HEK293T (cell line): ENCODE measurements around the gene TRPM3.
"Not testable (repeated sequence)": the region's sequence is repeated elsewhere in the genome, so short reads cannot be mapped to it uniquely, and the experiment has no call there.

Experiments
- CTCF ChIA-PET: fragments of 350-600 bp; formaldehyde crosslinking; extraction: SDS; loops from one replicate; lab custom pipeline; 2021; ENCODE audit warnings: antibody characterized with exemption, inconsistent platforms; lab: Yijun Ruan, JAX
- POLR2A ChIA-PET: fragments of 350-600 bp; formaldehyde crosslinking; extraction: SDS; loops from one replicate; lab custom pipeline; 2020; ENCODE audit warnings: antibody characterized with exemption, inconsistent platforms; lab: Yijun Ruan, JAX
- DNase-seq: peaks from one replicate; pipeline ENCODE4 v3.0.0; 2012; ENCODE audit warnings: mixed read lengths; ENCODE audit errors: extremely low spot score
- ARNT ChIP-seq: fragments of 450-650 bp; IDR thresholded peaks from 2 replicates; pipeline ENCODE4 v1.6.1; 2017; ENCODE audit warnings: mild to moderate bottlenecking
- BHLHE40 ChIP-seq: fragments of 450-650 bp; IDR thresholded peaks from 2 replicates; pipeline ENCODE4 v1.6.1; 2016; ENCODE audit warnings: mild to moderate bottlenecking, moderate library complexity, borderline replicate concordance
- CTBP1 ChIP-seq: fragments of 450-650 bp; IDR thresholded peaks from 2 replicates; pipeline ENCODE4 v1.6.1; 2016; ENCODE audit warnings: borderline replicate concordance
- ELF4 ChIP-seq: fragments of 450-650 bp; IDR thresholded peaks from 2 replicates; pipeline ENCODE4 v1.6.1; 2017; ENCODE audit warnings: antibody characterized with exemption
- FOXA1 ChIP-seq: fragments of 450-650 bp; IDR thresholded peaks from 2 replicates; pipeline ENCODE4 v1.6.1; 2016; ENCODE audit warnings: mild to moderate bottlenecking
- FOXK2 ChIP-seq: fragments of 450-650 bp; IDR thresholded peaks from 2 replicates; pipeline ENCODE4 v1.6.1; 2016; ENCODE audit warnings: mild to moderate bottlenecking
- FOXM1 ChIP-seq: fragments of 450-650 bp; IDR thresholded peaks from 2 replicates; pipeline ENCODE4 v1.6.1; 2017; ENCODE audit warnings: mild to moderate bottlenecking, borderline replicate concordance
- HDGF ChIP-seq: fragments of 450-650 bp; IDR thresholded peaks from 2 replicates; pipeline ENCODE4 v1.6.1; 2017; ENCODE audit warnings: antibody characterized with exemption, borderline replicate concordance
- L3MBTL2 ChIP-seq: fragments of 450-650 bp; conservative IDR thresholded peaks from 2 replicates; pipeline ENCODE4 v1.6.1; 2016; ENCODE audit warnings: mild to moderate bottlenecking
- LEF1 ChIP-seq: fragments of 450-650 bp; IDR thresholded peaks from 2 replicates; pipeline ENCODE4 v1.6.1; 2017; ENCODE audit warnings: mild to moderate bottlenecking, borderline replicate concordance
- NFRKB ChIP-seq: fragments of 450-650 bp; IDR thresholded peaks from 2 replicates; pipeline ENCODE4 v1.6.1; 2016; ENCODE audit warnings: mild to moderate bottlenecking, moderate library complexity
- PKNOX1 ChIP-seq: fragments of 450-650 bp; IDR thresholded peaks from 2 replicates; pipeline ENCODE4 v1.6.1; 2016
- SP1 ChIP-seq: fragments of 450-650 bp; IDR thresholded peaks from 2 replicates; pipeline ENCODE4 v1.6.1; 2017
- SUZ12 ChIP-seq: fragments of 450-650 bp; IDR thresholded peaks from 2 replicates; pipeline ENCODE4 v1.6.1; 2016; ENCODE audit warnings: mild to moderate bottlenecking
- TARDBP ChIP-seq: fragments of 450-650 bp; IDR thresholded peaks from 2 replicates; pipeline ENCODE4 v1.6.1; 2016
- ZNF384 ChIP-seq: fragments of 450-650 bp; IDR thresholded peaks from 2 replicates; pipeline ENCODE4 v1.6.1; 2016

Gene TRPM3

GRCh38 chr9:70639853-70640814, 481.3 kb downstream of the TRPM3 start:
- ChIA-PET POLR2A (no interaction called here), CTCF (interaction anchor here (0.6 to 1.7 kb wide), 9 partner anchors 9 to 752 kb away, joined by 3 to 8 read pairs (median 3); no protein-coding TSS in a partner anchor)
- peak; percentile 45 for DNase-seq
- no peak for TF ChIP-seq ELF4
- no peak for TF ChIP-seq ZNF384
- no peak for TF ChIP-seq SP1
- no peak for TF ChIP-seq ARNT
- TF ChIP-seq SUZ12 = no peak
- TF ChIP-seq CTBP1 = no peak

- no peak for TF ChIP-seq FOXK2
- ChIA-PET POLR2A (no interaction called here), CTCF (interaction anchor here (0.7 kb wide), 1 partner anchor 668 kb away, joined by 3 read pairs; no protein-coding TSS in a partner anchor)
- no peak for DNase-seq
Observed at GRCh38 chr9:70635790-70636189, 485.6 kb downstream of the TRPM3 start.

- POLR2A ChIA-PET = no interaction called here
- no peak for TF ChIP-seq FOXK2
- TF ChIP-seq FOXA1 = no peak
- TF ChIP-seq FOXM1 = no peak
- no peak for TF ChIP-seq CTBP1
- no peak for TF ChIP-seq HDGF
- no peak for TF ChIP-seq ARNT
- no peak for TF ChIP-seq NFRKB
- no peak for TF ChIP-seq SUZ12
- TF ChIP-seq PKNOX1 = no peak
- TF ChIP-seq SP1 = no peak
- no peak for TF ChIP-seq ELF4
- no peak for TF ChIP-seq TARDBP
- no peak for TF ChIP-seq LEF1
- TF ChIP-seq L3MBTL2 = no peak
- no peak for TF ChIP-seq ZNF384
- TF ChIP-seq BHLHE40 = no peak
- CTCF ChIA-PET = no interaction called here
- DNase-seq = no peak
Observed at GRCh38 chr9:70634696-70635095, 486.7 kb downstream of the TRPM3 start.

- TF ChIP-seq TARDBP (no peak), CTBP1 (no peak), ELF4 (no peak), PKNOX1 (no peak)
- ChIA-PET POLR2A (no interaction called here), CTCF (interaction anchor here (0.7 to 2.4 kb wide), 2 partner anchors 9 to 411 kb away, joined by 5 to 8 read pairs; no protein-coding TSS in a partner anchor)
Observed at GRCh38 chr9:70630971-70631370, 490.4 kb downstream of the TRPM3 start.

GRCh38 chr9:70629080-70629685, 492.2 kb downstream of the TRPM3 start:
- DNase-seq = peak; percentile 70
- CTCF ChIA-PET = interaction anchor here (2.4 kb wide), 1 partner anchor 11 kb away, joined by 8 read pairs; no protein-coding TSS in a partner anchor
- POLR2A ChIA-PET = not testable (repeated sequence)

More at GRCh38 chr9:70630971-70631370, 490.4 kb downstream of the TRPM3 start:
- DNase-seq = no peak

- no peak for DNase-seq
- CTCF ChIA-PET = no interaction called here
- POLR2A ChIA-PET = no interaction called here
Observed at GRCh38 chr9:70625078-70625477, 496.3 kb downstream of the TRPM3 start.

More at GRCh38 chr9:70625078-70625477, 496.3 kb downstream of the TRPM3 start:
- TF ChIP-seq PKNOX1 = no peak
- TF ChIP-seq FOXK2 = no peak
- TF ChIP-seq FOXA1 = no peak
- TF ChIP-seq FOXM1 = no peak
- no peak for TF ChIP-seq TARDBP
- TF ChIP-seq NFRKB = no peak
- TF ChIP-seq SUZ12 = no peak
- TF ChIP-seq CTBP1 = no peak
- no peak for TF ChIP-seq HDGF
- TF ChIP-seq LEF1 = no peak
- no peak for TF ChIP-seq ZNF384
- TF ChIP-seq ARNT = no peak
- no peak for TF ChIP-seq BHLHE40
- TF ChIP-seq L3MBTL2 = no peak
- TF ChIP-seq ELF4 = no peak
- no peak for TF ChIP-seq SP1
